H1 (cell line): ENCODE data around the gene FCER2. TPM values are rescaled to one million over a fixed set of nuclear protein-coding genes. Genes with fewer than 3 reads are reported as not detected.

Experiments used
- CTCF ChIA-PET: fragments of 300-600 bp; sonication (Branson Sonifier 250); formaldehyde crosslinking; loops from one replicate; lab custom pipeline; 2021; ENCODE audit not compliant: partially characterized antibody; lab: Charles Lee
- POLR2A ChIA-PET: fragments of 300-600 bp; sonication (Branson Sonifier 250); formaldehyde crosslinking; loops from one replicate; lab custom pipeline; 2021; ENCODE audit warnings: inconsistent platforms; ENCODE audit not compliant: partially characterized antibody; lab: Charles Lee
- DNase-seq, 2 experiments: peaks; one replicate each; pipeline versions ENCODE4 v3.0.0 to v3.0.0-alpha.2; 2010 to 2022; ENCODE audit warnings: low spot score in 2 of 2, low read depth in 1 of 2, mixed read lengths in 1 of 2
- FAIRE-seq: peaks from 2 replicates; lab custom pipeline; 2011; peaks lifted over from hg19 to GRCh38; lab: Jason Lieb, UNC
- H2AFZ ChIP-seq: 2 replicates; pipeline ENCODE4 v1.8.1; 2012; ENCODE audit warnings: low read length, inconsistent platforms
- H2AK5ac ChIP-seq: 2 replicates; pipeline ENCODE4 v1.6.1; 2013; ENCODE audit warnings: low read depth, low read length
- H2BK120ac ChIP-seq: replicated peaks from 2 replicates; pipeline ENCODE3; 2013; ENCODE audit warnings: low read depth, low read length, inconsistent platforms
- H2BK12ac ChIP-seq: 2 replicates; pipeline ENCODE4 v1.6.1; 2013; ENCODE audit warnings: low read depth, low read length
- H2BK15ac ChIP-seq: 2 replicates; pipeline ENCODE4 v1.6.1; 2013; ENCODE audit warnings: low read length
- H2BK20ac ChIP-seq: 2 replicates; pipeline ENCODE4 v1.6.1; 2013; ENCODE audit warnings: low read length
- H2BK5ac ChIP-seq: 2 replicates; pipeline ENCODE4 v1.6.1; 2013; ENCODE audit warnings: low read depth, low read length
- H3K14ac ChIP-seq: 2 replicates; pipeline ENCODE4 v1.6.1; 2013; ENCODE audit warnings: inconsistent platforms; ENCODE audit not compliant: insufficient read length
- H3K18ac ChIP-seq: 2 replicates; pipeline ENCODE4 v1.6.1; 2013; ENCODE audit warnings: low read length; ENCODE audit errors: extremely low read depth
- H3K23ac ChIP-seq: 2 replicates; pipeline ENCODE4 v1.6.1; 2013; ENCODE audit warnings: inconsistent platforms; ENCODE audit not compliant: insufficient read length
- H3K23me2 ChIP-seq: 2 replicates; pipeline ENCODE4 v1.6.1; 2013; ENCODE audit warnings: low read depth, low read length
- H3K27ac ChIP-seq: 2 replicates; pipeline ENCODE4 v1.6.1; 2011; ENCODE audit warnings: low read depth, low read length, inconsistent platforms
- H3K27me3 ChIP-seq, 4 experiments: replicated peaks in 1 of 4; 1 replicate in 1 of 4; 2 replicates in 3 of 4; pipeline versions ENCODE4 v1.6.1 to v1.8.1; 2011 to 2013; ENCODE audit warnings: low read length in 3 of 4, mild to moderate bottlenecking in 3 of 4, inconsistent platforms in 2 of 4, mixed read lengths in 2 of 4, moderate library complexity in 1 of 4; ENCODE audit not compliant: control insufficient read depth in 3 of 4, insufficient read depth in 3 of 4; ENCODE audit errors: extremely low read depth in 1 of 4
- H3K36me3 ChIP-seq, 4 experiments: 2 replicates each; pipeline versions ENCODE4 v1.6.1 to v1.8.1; 2011 to 2013; ENCODE audit warnings: mild to moderate bottlenecking in 4 of 4, low read length in 3 of 4, moderate library complexity in 2 of 4, control low read depth in 1 of 4, inconsistent platforms in 1 of 4; ENCODE audit not compliant: insufficient read depth in 4 of 4, control insufficient read depth in 2 of 4
- H3K4ac ChIP-seq: replicated peaks from 2 replicates; pipeline ENCODE3; 2013; ENCODE audit warnings: low read length, low read depth, mixed read lengths, inconsistent platforms; ENCODE audit not compliant: insufficient read length
- H3K4me1 ChIP-seq, 4 experiments: replicated peaks in 1 of 4; 1 replicate in 1 of 4; 2 replicates in 3 of 4; pipeline versions ENCODE4 v1.6.1 to v1.8.1; 2011 to 2013; ENCODE audit warnings: low read length in 3 of 4, inconsistent platforms in 2 of 4, mixed read lengths in 1 of 4; ENCODE audit not compliant: insufficient read depth in 4 of 4, control insufficient read depth in 3 of 4
- H3K4me2 ChIP-seq, 2 experiments: 2 replicates each; pipeline versions ENCODE4 v1.6.1 to v1.8.1; 2011 to 2013; ENCODE audit warnings: low read depth in 2 of 2, low read length in 2 of 2, control low read depth in 1 of 2, inconsistent platforms in 1 of 2, mild to moderate bottlenecking in 1 of 2; ENCODE audit not compliant: insufficient read depth in 1 of 2
- H3K4me3 ChIP-seq, 4 experiments: fragments of 200-600, 300-600 bp in 1 of 4; sonication (generic), shearing (Covaris generic), sonication (Bioruptor Twin) in 1 of 4; 2 replicates each; pipeline versions ENCODE4 v1.5.1 to v1.8.1; 2011 to 2016; ENCODE audit warnings: low read length in 4 of 4, low read depth in 3 of 4, control low read depth in 2 of 4, inconsistent platforms in 2 of 4, mild to moderate bottlenecking in 2 of 4, mixed read lengths in 1 of 4, moderate library complexity in 1 of 4; ENCODE audit not compliant: insufficient read depth in 2 of 4; ENCODE audit errors: extremely low read depth in 1 of 4
- H3K56ac ChIP-seq: replicated peaks from 2 replicates; pipeline ENCODE3; 2013; ENCODE audit warnings: low read depth, mild to moderate bottlenecking, mixed read lengths, low read length, inconsistent platforms; ENCODE audit not compliant: insufficient read length
- H3K79me1 ChIP-seq: 2 replicates; pipeline ENCODE4 v1.6.1; 2013; ENCODE audit warnings: low read depth, low read length, control low read depth
- H3K79me2 ChIP-seq, 2 experiments: 2 replicates each; pipeline versions ENCODE4 v1.6.1 to v1.8.1; 2012 to 2013; ENCODE audit warnings: low read length in 2 of 2, mild to moderate bottlenecking in 2 of 2, inconsistent platforms in 1 of 2; ENCODE audit not compliant: insufficient read depth in 2 of 2, control insufficient read depth in 1 of 2
- H3K9ac ChIP-seq, 4 experiments: replicated peaks in 1 of 4; 1 replicate in 1 of 4; 2 replicates in 3 of 4; pipeline versions ENCODE4 v1.6.1 to v1.8.1; 2011 to 2013; ENCODE audit warnings: low read depth in 3 of 4, low read length in 3 of 4, control low read depth in 2 of 4, mild to moderate bottlenecking in 2 of 4, moderate library complexity in 2 of 4, inconsistent platforms in 1 of 4; ENCODE audit errors: extremely low read depth in 1 of 4
- H3K9me3 ChIP-seq, 2 experiments: 2 replicates each; pipeline versions ENCODE4 v1.6.1 to v1.8.1; 2012 to 2013; ENCODE audit warnings: mild to moderate bottlenecking in 2 of 2, moderate library complexity in 2 of 2, control low read depth in 1 of 2, inconsistent platforms in 1 of 2, low read depth in 1 of 2, low read length in 1 of 2, mixed read lengths in 1 of 2; ENCODE audit not compliant: insufficient read depth in 2 of 2
- H4K20me1 ChIP-seq, 2 experiments: replicated peaks in 1 of 2; 2 replicates each; pipeline versions ENCODE3 to v1.8.1; 2011 to 2013; ENCODE audit warnings: inconsistent platforms in 2 of 2, low read length in 2 of 2, mild to moderate bottlenecking in 1 of 2; ENCODE audit not compliant: insufficient read depth in 2 of 2, control insufficient read depth in 1 of 2
- H4K5ac ChIP-seq: 2 replicates; pipeline ENCODE4 v1.6.1; 2013; ENCODE audit warnings: low read length, low read depth, mixed read lengths, inconsistent platforms; ENCODE audit not compliant: insufficient read length
- H4K8ac ChIP-seq: 2 replicates; pipeline ENCODE4 v1.8.0; 2013; ENCODE audit warnings: mild to moderate bottlenecking, moderate library complexity, low read length, inconsistent platforms; ENCODE audit not compliant: insufficient read depth; ENCODE audit errors: extremely low read depth
- H4K91ac ChIP-seq: replicated peaks from 2 replicates; pipeline ENCODE3; 2013; ENCODE audit warnings: low read length, mixed read lengths, inconsistent platforms; ENCODE audit not compliant: insufficient read length
- FOSL1 ChIP-seq: IDR thresholded peaks from 2 replicates; pipeline ENCODE4 v1.6.1; 2011; ENCODE audit warnings: mild to moderate bottlenecking, low read depth, low read length, moderate library complexity; ENCODE audit not compliant: insufficient read depth
- HDAC2 ChIP-seq, 2 experiments: fragments of 300-600 bp in 1 of 2; sonication (generic) in 1 of 2; IDR thresholded peaks; 2 replicates each; pipeline ENCODE4 v1.6.1; 2011 to 2012; ENCODE audit warnings: low read depth in 2 of 2, low read length in 2 of 2, mild to moderate bottlenecking in 2 of 2, moderate library complexity in 2 of 2, borderline replicate concordance in 1 of 2, inconsistent platforms in 1 of 2
- WGBS, 2 experiments: shearing (Covaris generic) in 1 of 2; methylation state at CpG; one replicate each; pipeline versions ENCODE4 v1.1.6 to v1.1.7; 2013 to 2015; ENCODE audit warnings: low lambda C conversion rate in 2 of 2, mixed read lengths in 2 of 2, inconsistent platforms in 1 of 2, low coverage in 1 of 2, missing lambda C conversion rate in 1 of 2; ENCODE audit not compliant: insufficient replicate concordance in 2 of 2, insufficient coverage in 1 of 2, insufficient read length in 1 of 2; ENCODE audit errors: extremely low coverage in 1 of 2, missing lambda C conversion rate in 1 of 2; 5-methylcytosine and 5-hydroxymethylcytosine counted together
- polyA plus RNA-seq, 7 experiments: library from polyadenylated mRNA; depleted of rRNA in 3 of 7; stranded (reverse) in 5 of 7; unstranded in 2 of 7; fragments of >200 nt in 5 of 7; fragments of 200-250 nt in 2 of 7; gene quantifications; 1 replicate in 5 of 7; 2 replicates in 1 of 7; 4 replicates in 1 of 7; pipeline versions ENCODE4 v1.2.1 to v1.2.3, GENCODE V29; 2011 to 2013; ENCODE audit warnings: missing spikeins in 2 of 7, mixed read lengths in 2 of 7
- total RNA-seq: library from RNA; stranded (reverse); fragmentation: NEBNext Ultra II Directional; extraction: Animal tissue kit (Norgen Biotek cat#: 25700); gene quantifications from 2 replicates; pipeline ENCODE4 v1.2.1, GENCODE V29; 2021
- TF ChIP-seq, protein P1 (sequence below), 3 experiments: IDR thresholded peaks; 1 replicate in 2 of 3; 2 replicates in 1 of 3; pipeline versions ENCODE4 v1.5.1 to v1.6.1; 2011; ENCODE audit warnings: low read length in 3 of 3, mild to moderate bottlenecking in 3 of 3, inconsistent platforms in 2 of 3, low read depth in 1 of 3, moderate library complexity in 1 of 3; ENCODE audit not compliant: insufficient read depth in 1 of 3; ENCODE audit errors: control extremely low read depth in 1 of 3

The FCER2 gene
- total and polyA plus RNA-seq, 2 of the 8 experiments (the other 6 are each of a cell fraction or from before 2014, with no cell fraction given): 0.67 TPM; not detected in 1

DNA sequence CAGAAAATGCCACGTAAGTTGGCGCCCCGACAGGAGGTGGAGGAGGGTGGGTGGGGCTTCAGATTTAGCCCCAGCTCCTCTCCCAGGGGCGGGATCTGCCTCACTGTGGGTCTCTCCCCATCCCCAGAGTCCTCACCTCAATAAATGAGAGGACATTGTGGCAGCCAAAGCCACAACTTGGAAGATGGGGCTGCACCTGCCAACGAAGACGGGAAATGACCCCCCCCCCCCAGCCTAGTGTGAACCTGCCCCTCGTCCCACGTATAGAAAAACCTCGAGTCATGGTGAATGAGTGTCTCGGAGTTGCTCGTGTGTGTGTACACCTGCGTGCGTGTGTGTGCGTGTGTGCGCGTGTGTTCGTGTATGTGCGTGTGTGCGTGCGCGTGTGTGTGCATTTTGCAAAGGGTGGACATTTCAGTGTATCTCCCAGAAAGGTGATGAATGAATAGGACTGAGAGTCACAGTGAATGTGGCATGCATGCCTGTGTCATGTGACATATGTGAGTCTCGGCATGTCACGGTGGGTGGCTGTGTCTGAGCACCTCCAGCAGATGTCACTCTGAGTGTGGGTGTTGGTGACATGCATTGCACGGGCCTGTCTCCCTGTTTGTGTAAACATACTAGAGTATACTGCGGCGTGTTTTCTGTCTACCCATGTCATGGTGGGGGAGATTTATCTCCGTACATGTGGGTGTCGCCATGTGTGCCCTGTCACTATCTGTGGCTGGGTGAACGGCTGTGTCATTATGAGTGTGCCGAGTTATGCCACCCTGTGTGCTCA is 22.8 kb downstream of the FCER2 start:
- Histone ChIP-seq H3K4ac (no peak overlapping the region), H3K36me3 (peaks cover 0 to 12% (median 6%) of the 10 kb centered on the region in 4 experiments; a peak in 4 of 8 replicates), H3K79me1 (peaks cover 4% of the 10 kb centered on the region), H2BK120ac (no peak overlapping the region), H2BK5ac (no peak overlapping the region), H2BK20ac (no peak overlapping the region), H3K4me1 (peaks cover 0 to 6% (median 4%) of the 10 kb centered on the region in 4 experiments; a peak in 5 of 7 replicates), H4K20me1 (peaks cover 0 to 8% of the 10 kb centered on the region in 2 experiments), H3K56ac (no peak overlapping the region), H4K5ac (no peak overlapping the region), H3K79me2 (peaks cover 0 to 6% of the 10 kb centered on the region in 2 experiments; a peak in 1 of 4 replicates), H3K4me3 (no peak overlapping the region), H3K9me3 (no peaks in the 10 kb centered on the region), H3K23me2 (peaks cover 4% of the 10 kb centered on the region; the same call in 1 of the 2 replicates), H4K91ac (no peak overlapping the region), H3K4me2 (no peak overlapping the region), H3K27me3 (peaks cover 0 to 8% (median 3%) of the 10 kb centered on the region in 4 experiments; a peak in 2 of 7 replicates), H2BK12ac (0 out of 2 replicates have a peak overlapping the region, but pooled peaks have one; percentile 4), H3K27ac (no peak overlapping the region), H4K8ac (no peak overlapping the region), H3K23ac (no peak overlapping the region), H3K18ac (no peak overlapping the region), H2AFZ (no peak overlapping the region), H3K9ac (no peak overlapping the region), H3K14ac (no peak overlapping the region), H2AK5ac (no peak overlapping the region), H2BK15ac (no peak overlapping the region)
- ChIA-PET CTCF (interaction anchor here (0.6 to 1.9 kb wide), 6 partner anchors 22 to 196 kb away, joined by 3 to 9 read pairs (median 3); no protein-coding TSS in a partner anchor), POLR2A (interaction anchor here (1.8 kb wide), 1 partner anchor 10 kb away, joined by 6 read pairs; the partner anchor contains the start of gene RETN)
- TF ChIP-seq, protein P1, sequence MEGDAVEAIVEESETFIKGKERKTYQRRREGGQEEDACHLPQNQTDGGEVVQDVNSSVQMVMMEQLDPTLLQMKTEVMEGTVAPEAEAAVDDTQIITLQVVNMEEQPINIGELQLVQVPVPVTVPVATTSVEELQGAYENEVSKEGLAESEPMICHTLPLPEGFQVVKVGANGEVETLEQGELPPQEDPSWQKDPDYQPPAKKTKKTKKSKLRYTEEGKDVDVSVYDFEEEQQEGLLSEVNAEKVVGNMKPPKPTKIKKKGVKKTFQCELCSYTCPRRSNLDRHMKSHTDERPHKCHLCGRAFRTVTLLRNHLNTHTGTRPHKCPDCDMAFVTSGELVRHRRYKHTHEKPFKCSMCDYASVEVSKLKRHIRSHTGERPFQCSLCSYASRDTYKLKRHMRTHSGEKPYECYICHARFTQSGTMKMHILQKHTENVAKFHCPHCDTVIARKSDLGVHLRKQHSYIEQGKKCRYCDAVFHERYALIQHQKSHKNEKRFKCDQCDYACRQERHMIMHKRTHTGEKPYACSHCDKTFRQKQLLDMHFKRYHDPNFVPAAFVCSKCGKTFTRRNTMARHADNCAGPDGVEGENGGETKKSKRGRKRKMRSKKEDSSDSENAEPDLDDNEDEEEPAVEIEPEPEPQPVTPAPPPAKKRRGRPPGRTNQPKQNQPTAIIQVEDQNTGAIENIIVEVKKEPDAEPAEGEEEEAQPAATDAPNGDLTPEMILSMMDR (IDR thresholded peaks at IDR 0.05; ENCODE audit: control extremely low read depth in 1 of 3, insufficient read depth in 1 of 3, low read depth in 1 of 3, low read length in 3 of 3): peak in 2 of 3 experiments; percentile 4 to 11; a peak in 2 of 4 replicates
- TF ChIP-seq HDAC2 (IDR thresholded peaks at IDR 0.05; ENCODE audit: borderline replicate concordance in 1 of 2, low read depth in 2 of 2, low read length in 2 of 2): no peak
- TF ChIP-seq FOSL1: no peak
- 72% methylated on average over 28 of the region's 30 CpGs; no CpG with 5 or more reads in 1 of the 2 experiments for WGBS, 2 experiments
- DNase-seq (no peak), FAIRE-seq (no peak)
